KMS-11 (cell line): ENCODE results near the gene DPP10.

Experiments used
- H2AFZ ChIP-seq: fragments of 200-600 bp; sonication (generic); 2 replicates; pipeline ENCODE4 v1.6.1; 2016; ENCODE audit warnings: antibody characterized with exemption, mixed run types, low read depth
- H3K27ac ChIP-seq: fragments of 200-600 bp; sonication (generic); 2 replicates; pipeline ENCODE4 v1.6.1; 2016; ENCODE audit warnings: mild to moderate bottlenecking, mixed run types
- H3K27me3 ChIP-seq: fragments of 200-600 bp; sonication (generic); 2 replicates; pipeline ENCODE4 v1.6.1; 2017; ENCODE audit warnings: mild to moderate bottlenecking, low read depth, mixed run types, moderate library complexity; ENCODE audit not compliant: insufficient read depth
- H3K36me3 ChIP-seq: fragments of 200-600 bp; sonication (generic); 2 replicates; pipeline ENCODE4 v1.6.1; 2017; ENCODE audit warnings: mild to moderate bottlenecking, mixed run types; ENCODE audit not compliant: insufficient read depth
- H3K4me1 ChIP-seq: fragments of 200-600 bp; sonication (generic); 2 replicates; pipeline ENCODE4 v1.6.1; 2016; ENCODE audit warnings: mild to moderate bottlenecking, low read depth, mixed run types; ENCODE audit not compliant: poor library complexity, severe bottlenecking
- H3K4me2 ChIP-seq: fragments of 200-600 bp; sonication (generic); 2 replicates; pipeline ENCODE4 v1.7.0; 2016; ENCODE audit warnings: mild to moderate bottlenecking, mixed run types
- H3K4me3 ChIP-seq: fragments of 200-600 bp; sonication (generic); IDR thresholded peaks from 2 replicates; pipeline ENCODE4 v1.6.1; 2017; ENCODE audit warnings: low read depth, low read length, mixed read lengths; ENCODE audit not compliant: insufficient read depth
- H3K79me2 ChIP-seq: fragments of 200-600 bp; sonication (generic); 2 replicates; pipeline ENCODE4 v1.6.1; 2016; ENCODE audit warnings: low read depth, mixed run types; ENCODE audit not compliant: insufficient read depth
- H3K9ac ChIP-seq: fragments of 200-600 bp; sonication (generic); 2 replicates; pipeline ENCODE4 v1.6.1; 2016; ENCODE audit warnings: mild to moderate bottlenecking, mixed run types
- H4K20me1 ChIP-seq: fragments of 200-600 bp; sonication (generic); 2 replicates; pipeline ENCODE4 v1.6.1; 2016; ENCODE audit warnings: mild to moderate bottlenecking, mixed run types; ENCODE audit not compliant: insufficient read depth
- CTCF ChIP-seq: fragments of 200-600 bp; sonication (generic); conservative IDR thresholded peaks from 2 replicates; pipeline ENCODE4 v1.6.1; 2017; ENCODE audit warnings: low read depth, mild to moderate bottlenecking, antibody characterized with exemption, low read length, moderate library complexity, mixed read lengths

Gene DPP10

GRCh38 chr2:114714313-114714712, 271.9 kb downstream of the DPP10 start:
- Histone ChIP-seq H3K4me2 (no peak overlapping the region), H3K9ac (no peak overlapping the region), H4K20me1 (no peaks in the 10 kb centered on the region), H3K79me2 (no peaks in the 10 kb centered on the region), H3K36me3 (no peaks in the 10 kb centered on the region), H2AFZ (no peak overlapping the region), H3K4me3 (no peak overlapping the region), H3K27ac (no peak overlapping the region), H3K27me3 (no peaks in the 10 kb centered on the region), H3K4me1 (no peaks in the 10 kb centered on the region)
- no peak for TF ChIP-seq CTCF

- H3K4me2 ChIP-seq, result no peak overlapping the region
- no peaks in the 10 kb centered on the region for H3K36me3 ChIP-seq
- H3K79me2 ChIP-seq, result no peaks in the 10 kb centered on the region
- no peak overlapping the region for H2AFZ ChIP-seq
- H3K4me1 ChIP-seq, result no peaks in the 10 kb centered on the region
- no peaks in the 10 kb centered on the region for H3K27me3 ChIP-seq
- no peak overlapping the region for H3K4me3 ChIP-seq
- TF ChIP-seq CTCF, result no peak
- no peaks in the 10 kb centered on the region for H4K20me1 ChIP-seq
- no peak overlapping the region for H3K27ac ChIP-seq
- H3K9ac ChIP-seq, result no peak overlapping the region
These were observed 274.6 kb downstream of the DPP10 start for GRCh38 chr2:114717049-114717448.

GRCh38 chr2:114724454-114724853, 282.0 kb downstream of the DPP10 start:
- Histone ChIP-seq H3K4me2 (no peak overlapping the region), H3K4me1 (no peaks in the 10 kb centered on the region), H3K27me3 (no peaks in the 10 kb centered on the region), H3K79me2 (no peaks in the 10 kb centered on the region), H3K4me3 (no peak overlapping the region), H3K36me3 (no peaks in the 10 kb centered on the region), H3K27ac (no peak overlapping the region), H4K20me1 (no peaks in the 10 kb centered on the region), H3K9ac (no peak overlapping the region), H2AFZ (no peak overlapping the region)
- no peak for TF ChIP-seq CTCF

- no peak overlapping the region for H3K9ac ChIP-seq
- H3K79me2 ChIP-seq, result no peaks in the 10 kb centered on the region
- H3K4me2 ChIP-seq, result no peak overlapping the region
- TF ChIP-seq CTCF, result no peak
- H3K4me1 ChIP-seq, result no peaks in the 10 kb centered on the region
- no peaks in the 10 kb centered on the region for H3K27me3 ChIP-seq
- H2AFZ ChIP-seq, result no peak overlapping the region
- no peaks in the 10 kb centered on the region for H4K20me1 ChIP-seq
- H3K36me3 ChIP-seq, result no peaks in the 10 kb centered on the region
- no peak overlapping the region for H3K27ac ChIP-seq
- no peak overlapping the region for H3K4me3 ChIP-seq
These were observed 284.6 kb downstream of the DPP10 start for GRCh38 chr2:114727012-114727411.

GRCh38 chr2:114728372-114728771, 285.9 kb downstream of the DPP10 start:
- Histone ChIP-seq H3K4me2 (no peak overlapping the region), H4K20me1 (no peaks in the 10 kb centered on the region), H3K9ac (no peak overlapping the region), H3K79me2 (no peaks in the 10 kb centered on the region), H3K36me3 (no peaks in the 10 kb centered on the region), H3K4me3 (no peak overlapping the region), H3K27ac (no peak overlapping the region), H3K27me3 (no peaks in the 10 kb centered on the region), H2AFZ (no peak overlapping the region), H3K4me1 (no peaks in the 10 kb centered on the region)
- no peak for TF ChIP-seq CTCF
